Uterus (tissue), 4 donors: ENCODE measurements around the gene VWC2L. TPM values are rescaled to one million over a fixed set of nuclear protein-coding genes. Genes with fewer than 3 reads are reported as not detected.

Experiments used
- DNase-seq, 2 donors: peaks; one replicate each; pipeline ENCODE4 v3.0.0-alpha.2; 2019 to 2020
- H3K27ac ChIP-seq, 2 donors: fragments of 200-600 bp; sonication (generic); 1 replicate in 1 of 2; 2 replicates in 1 of 2; pipeline ENCODE4 v1.5.1; 2016 to 2018
- H3K27me3 ChIP-seq, 2 donors: fragments of 200-600 bp; sonication (generic); one replicate each; pipeline ENCODE4 v1.5.1; 2018 to 2019; ENCODE audit warnings: control low read depth in 1 of 2
- H3K36me3 ChIP-seq, 2 donors: fragments of 200-600 bp; sonication (generic); one replicate each; pipeline ENCODE4 v1.5.1; 2019; ENCODE audit warnings: control low read depth in 1 of 2
- H3K4me1 ChIP-seq, 2 donors: fragments of 200-600 bp; sonication (generic); one replicate each; pipeline ENCODE4 v1.5.1; 2018 to 2019; ENCODE audit warnings: control low read depth in 1 of 2
- H3K4me3 ChIP-seq, 2 donors: fragments of 200-600 bp; sonication (generic); 1 replicate in 1 of 2; 2 replicates in 1 of 2; pipeline ENCODE4 v1.5.1; 2018 to 2019; ENCODE audit warnings: mild to moderate bottlenecking in 1 of 2
- H3K9me3 ChIP-seq, 2 donors: fragments of 200-600 bp; sonication (generic); one replicate each; pipeline ENCODE4 v1.5.1; 2019; ENCODE audit warnings: control low read depth in 1 of 2
- POLR2A ChIP-seq, 2 donors: fragments of 450-650 bp; IDR thresholded peaks; one replicate each; pipeline ENCODE4 v1.6.1; 2016; ENCODE audit warnings: antibody characterized with exemption in 2 of 2, mild to moderate bottlenecking in 1 of 2, moderate library complexity in 1 of 2
- intact Hi-C: fragments of 100-400 bp; cut with DNase I; formaldehyde crosslinking; loops from one replicate; pipeline ENCODE4 v1.15.1; 2023; ENCODE audit warnings: low total_unique reads
- total RNA-seq, 4 donors: library from RNA; depleted of rRNA in 3 of 4; stranded (reverse); fragments of >200 nt in 3 of 4; gene quantifications; one replicate each; pipeline versions ENCODE4 v1.1.0 to v1.2.4, GENCODE V29; 2014 to 2023
- TF ChIP-seq, protein P1 (sequence below), 4 experiments: fragments of 200-600 bp in 2 of 4; fragments of 450-650 bp in 2 of 4; sonication (generic) in 2 of 4; IDR thresholded peaks; one replicate each; pipeline ENCODE4 v1.5.1; 2016 to 2019; ENCODE audit warnings: antibody characterized with exemption in 4 of 4, mild to moderate bottlenecking in 2 of 4, moderate library complexity in 1 of 4
- donor health status: DM: yes; HTN: yes; CAD: no.

The VWC2L gene
- total RNA-seq, 4 donors from 2014 or later: 0.21 TPM; not detected in 3

DNA sequence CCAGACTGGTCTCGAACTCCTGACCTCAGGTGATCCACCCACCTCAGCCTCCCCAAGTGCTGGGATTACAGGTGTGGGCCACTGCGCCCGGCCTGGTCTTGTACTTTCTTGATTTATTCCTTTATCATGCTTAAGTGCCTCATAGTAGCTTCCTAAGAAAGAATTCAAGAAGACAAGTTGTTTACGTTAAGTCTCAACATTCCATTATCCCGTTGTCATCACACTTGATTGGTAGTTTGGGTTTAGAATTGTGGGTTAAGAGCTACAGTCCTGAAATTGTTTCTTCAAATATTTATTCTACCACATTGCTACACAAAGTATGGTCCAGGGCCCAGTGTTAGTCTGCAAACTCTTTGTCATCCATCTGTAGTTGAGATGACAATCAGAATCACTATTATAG is 194.0 kb downstream of the VWC2L start:
- H3K36me3 ChIP-seq: no peaks in the 10 kb centered on the region
- TF ChIP-seq, protein P1, sequence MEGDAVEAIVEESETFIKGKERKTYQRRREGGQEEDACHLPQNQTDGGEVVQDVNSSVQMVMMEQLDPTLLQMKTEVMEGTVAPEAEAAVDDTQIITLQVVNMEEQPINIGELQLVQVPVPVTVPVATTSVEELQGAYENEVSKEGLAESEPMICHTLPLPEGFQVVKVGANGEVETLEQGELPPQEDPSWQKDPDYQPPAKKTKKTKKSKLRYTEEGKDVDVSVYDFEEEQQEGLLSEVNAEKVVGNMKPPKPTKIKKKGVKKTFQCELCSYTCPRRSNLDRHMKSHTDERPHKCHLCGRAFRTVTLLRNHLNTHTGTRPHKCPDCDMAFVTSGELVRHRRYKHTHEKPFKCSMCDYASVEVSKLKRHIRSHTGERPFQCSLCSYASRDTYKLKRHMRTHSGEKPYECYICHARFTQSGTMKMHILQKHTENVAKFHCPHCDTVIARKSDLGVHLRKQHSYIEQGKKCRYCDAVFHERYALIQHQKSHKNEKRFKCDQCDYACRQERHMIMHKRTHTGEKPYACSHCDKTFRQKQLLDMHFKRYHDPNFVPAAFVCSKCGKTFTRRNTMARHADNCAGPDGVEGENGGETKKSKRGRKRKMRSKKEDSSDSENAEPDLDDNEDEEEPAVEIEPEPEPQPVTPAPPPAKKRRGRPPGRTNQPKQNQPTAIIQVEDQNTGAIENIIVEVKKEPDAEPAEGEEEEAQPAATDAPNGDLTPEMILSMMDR (IDR thresholded peaks at IDR 0.05): no peak
- TF ChIP-seq POLR2A (IDR thresholded peaks at IDR 0.05): no peak
- no peaks in the 10 kb centered on the region for H3K27me3 ChIP-seq
- H3K9me3 ChIP-seq: no peaks in the 10 kb centered on the region
- DNase-seq: no peak
- intact Hi-C loops: no loop called here
- H3K4me3 ChIP-seq: no peak overlapping the region
- H3K4me1 ChIP-seq: no peaks in the 10 kb centered on the region
- H3K27ac ChIP-seq: no peak overlapping the region

DNA sequence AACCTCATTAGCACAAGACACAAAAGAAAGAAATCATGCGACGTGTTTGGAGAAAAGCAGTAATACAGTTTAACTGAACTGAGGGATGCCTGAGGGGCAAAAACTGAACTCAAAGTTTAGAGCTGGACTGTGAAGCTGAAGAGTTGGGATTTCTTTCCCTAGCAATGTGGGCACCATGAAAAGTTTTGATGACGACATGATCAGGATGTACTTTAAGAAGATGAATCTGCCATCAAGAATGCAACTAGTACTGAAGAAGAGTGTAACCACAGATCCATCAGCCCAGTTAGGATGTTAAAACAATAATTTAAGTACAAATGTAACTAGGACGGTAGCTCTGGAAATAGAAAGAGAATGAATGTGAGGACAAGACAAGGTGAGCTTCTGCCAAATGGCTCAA is 196.2 kb downstream of the VWC2L start:
- no peak for DNase-seq
- H3K27me3 ChIP-seq: no peaks in the 10 kb centered on the region
- H3K4me1 ChIP-seq: no peaks in the 10 kb centered on the region
- no peaks in the 10 kb centered on the region for H3K9me3 ChIP-seq
- H3K36me3 ChIP-seq: no peaks in the 10 kb centered on the region
- TF ChIP-seq, protein P1 (IDR thresholded peaks at IDR 0.05): no peak
- no peak for TF ChIP-seq POLR2A (IDR thresholded peaks at IDR 0.05)
- no peak overlapping the region for H3K4me3 ChIP-seq
- no peak overlapping the region for H3K27ac ChIP-seq
- intact Hi-C loops: no loop called here

DNA sequence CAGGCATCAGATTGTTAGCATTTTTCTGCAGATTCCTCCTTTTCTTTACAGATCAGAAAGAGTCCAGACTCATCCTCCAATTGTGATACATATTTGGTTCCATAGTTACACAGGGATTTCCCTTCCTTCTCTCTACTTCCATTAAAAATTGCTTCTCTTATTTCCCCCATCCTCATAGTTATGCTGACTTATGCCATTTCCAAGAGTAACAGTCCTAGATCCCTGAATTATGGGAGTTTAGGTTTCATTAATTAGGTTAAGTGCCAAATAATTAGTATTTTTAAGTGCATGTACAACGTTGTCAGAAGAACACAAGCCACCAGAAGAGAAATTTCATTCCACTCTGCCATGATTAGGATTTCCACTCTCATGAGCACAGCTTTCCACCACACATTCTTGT is 200.2 kb downstream of the VWC2L start:
- no peak for DNase-seq
- Histone ChIP-seq H3K4me1 (no peaks in the 10 kb centered on the region), H3K36me3 (no peaks in the 10 kb centered on the region), H3K9me3 (no peaks in the 10 kb centered on the region), H3K4me3 (no peak overlapping the region), H3K27me3 (no peaks in the 10 kb centered on the region), H3K27ac (no peak overlapping the region)
- intact Hi-C loops: no loop called here
- TF ChIP-seq POLR2A (IDR thresholded peaks at IDR 0.05): no peak
- TF ChIP-seq, protein P1 (IDR thresholded peaks at IDR 0.05): no peak

DNA sequence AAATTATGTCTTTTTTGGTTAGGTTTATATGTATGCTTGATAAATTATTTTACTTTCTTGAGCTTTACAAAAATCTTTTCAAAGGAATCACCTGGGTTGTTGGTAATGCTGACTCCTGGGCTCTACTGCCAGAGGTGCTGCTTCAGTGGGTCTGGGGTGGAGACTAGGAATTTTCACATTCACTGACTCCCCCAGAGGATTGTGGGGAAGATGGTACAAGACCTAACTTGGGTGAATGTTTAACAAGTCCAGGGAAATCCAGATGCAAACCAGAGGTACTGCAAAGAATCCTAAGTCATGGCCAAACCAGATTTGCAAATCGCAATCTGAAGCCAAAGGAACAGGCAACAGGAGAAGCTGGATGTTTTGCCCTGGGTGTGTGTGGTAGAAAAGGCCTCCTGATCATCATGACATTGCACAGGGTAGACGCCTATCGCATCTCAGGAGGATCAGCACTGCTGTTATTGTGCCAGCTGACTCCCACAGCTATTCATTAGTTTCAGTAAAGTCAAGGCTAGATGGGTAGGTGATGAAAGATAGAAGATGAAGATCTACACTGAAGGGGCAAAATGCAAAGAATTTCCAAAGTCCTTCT is 213.4 kb downstream of the VWC2L start:
- Histone ChIP-seq H3K27ac (no peak overlapping the region), H3K9me3 (no peaks in the 10 kb centered on the region), H3K27me3 (no peaks in the 10 kb centered on the region), H3K36me3 (no peaks in the 10 kb centered on the region), H3K4me1 (no peaks in the 10 kb centered on the region), H3K4me3 (no peak overlapping the region)
- no peak for TF ChIP-seq POLR2A (IDR thresholded peaks at IDR 0.05)
- TF ChIP-seq, protein P1 (IDR thresholded peaks at IDR 0.05): no peak
- no peak for DNase-seq
- intact Hi-C loops: no loop called here

DNA sequence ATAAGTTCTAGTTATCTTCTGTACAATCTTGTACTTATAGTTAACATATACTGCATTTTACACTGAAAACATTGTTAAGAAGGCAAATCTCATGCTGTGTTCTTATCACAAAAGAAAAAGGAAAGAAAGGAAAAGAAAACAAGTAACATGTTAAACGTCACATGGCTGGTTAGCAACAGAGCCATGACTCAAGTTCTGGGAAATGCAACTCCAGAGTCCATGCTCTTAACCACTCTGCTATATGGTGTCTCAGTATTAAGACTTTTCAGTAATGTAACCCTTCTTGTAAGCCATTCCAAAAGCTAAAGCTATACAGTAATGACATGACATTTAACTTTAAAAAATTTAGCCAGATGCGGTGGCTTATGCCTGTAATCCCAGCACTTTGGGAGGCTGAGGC is 217.2 kb downstream of the VWC2L start:
- H3K36me3 ChIP-seq: no peaks in the 10 kb centered on the region
- no peak for TF ChIP-seq POLR2A (IDR thresholded peaks at IDR 0.05)
- TF ChIP-seq, protein P1 (IDR thresholded peaks at IDR 0.05): no peak
- no peak for DNase-seq
- intact Hi-C loops: no loop called here
- H3K27me3 ChIP-seq: no peaks in the 10 kb centered on the region
- no peaks in the 10 kb centered on the region for H3K4me1 ChIP-seq
- no peak overlapping the region for H3K27ac ChIP-seq
- H3K4me3 ChIP-seq: no peak overlapping the region
- H3K9me3 ChIP-seq: no peaks in the 10 kb centered on the region
